ENCODE results near the gene NRN1. TPM values are rescaled to one million over a fixed set of nuclear protein-coding genes. Genes with fewer than 3 reads are reported as not detected.

NRN1 gene
- total RNA-seq, 1 experiment from 2014 or later: 0.18 TPM

DNA sequence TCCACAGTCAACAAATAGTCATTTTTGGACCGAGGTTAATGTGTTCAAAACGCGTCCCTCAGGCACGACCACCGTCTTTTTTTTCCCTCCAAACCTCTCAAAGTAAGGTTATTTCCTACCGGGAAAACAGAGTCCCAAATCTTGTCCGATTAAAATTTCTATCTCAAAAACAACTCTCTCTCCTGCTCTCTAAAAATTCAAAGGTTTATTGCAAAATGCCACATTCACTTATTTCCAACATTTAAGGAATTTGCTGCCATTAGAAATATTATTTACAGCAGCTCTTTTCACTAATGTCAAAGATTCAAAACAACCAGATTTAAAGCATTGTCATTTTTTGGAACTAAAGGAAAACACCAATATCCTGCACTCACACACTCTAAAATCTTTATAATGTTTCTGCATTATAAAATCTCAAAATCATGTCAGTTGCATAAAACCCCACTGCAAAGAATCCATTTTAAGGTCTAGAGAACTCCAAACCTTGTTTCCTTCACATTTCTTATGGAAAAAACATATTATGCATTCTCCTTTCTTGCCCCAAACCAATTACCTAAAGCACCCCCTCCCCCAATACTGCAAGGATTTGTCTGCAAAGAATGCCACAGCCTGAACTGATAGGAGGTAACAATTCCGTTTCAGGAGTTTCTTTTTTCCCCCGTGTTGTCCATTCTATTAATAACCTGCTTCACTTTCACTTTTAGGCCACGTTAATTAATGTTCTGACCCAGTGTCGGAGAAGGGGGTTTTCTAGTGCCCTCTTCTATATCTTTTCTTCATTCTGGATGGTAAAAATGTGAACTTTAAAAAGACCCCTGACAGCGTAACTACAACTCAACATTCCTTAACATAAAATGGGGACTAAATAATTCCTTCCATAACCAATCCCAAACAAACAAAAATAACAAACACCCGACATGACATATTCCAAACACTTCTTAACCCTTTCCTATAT lies 1.4 kb downstream of the NRN1 start:
- TF ChIP-seq, protein P1, sequence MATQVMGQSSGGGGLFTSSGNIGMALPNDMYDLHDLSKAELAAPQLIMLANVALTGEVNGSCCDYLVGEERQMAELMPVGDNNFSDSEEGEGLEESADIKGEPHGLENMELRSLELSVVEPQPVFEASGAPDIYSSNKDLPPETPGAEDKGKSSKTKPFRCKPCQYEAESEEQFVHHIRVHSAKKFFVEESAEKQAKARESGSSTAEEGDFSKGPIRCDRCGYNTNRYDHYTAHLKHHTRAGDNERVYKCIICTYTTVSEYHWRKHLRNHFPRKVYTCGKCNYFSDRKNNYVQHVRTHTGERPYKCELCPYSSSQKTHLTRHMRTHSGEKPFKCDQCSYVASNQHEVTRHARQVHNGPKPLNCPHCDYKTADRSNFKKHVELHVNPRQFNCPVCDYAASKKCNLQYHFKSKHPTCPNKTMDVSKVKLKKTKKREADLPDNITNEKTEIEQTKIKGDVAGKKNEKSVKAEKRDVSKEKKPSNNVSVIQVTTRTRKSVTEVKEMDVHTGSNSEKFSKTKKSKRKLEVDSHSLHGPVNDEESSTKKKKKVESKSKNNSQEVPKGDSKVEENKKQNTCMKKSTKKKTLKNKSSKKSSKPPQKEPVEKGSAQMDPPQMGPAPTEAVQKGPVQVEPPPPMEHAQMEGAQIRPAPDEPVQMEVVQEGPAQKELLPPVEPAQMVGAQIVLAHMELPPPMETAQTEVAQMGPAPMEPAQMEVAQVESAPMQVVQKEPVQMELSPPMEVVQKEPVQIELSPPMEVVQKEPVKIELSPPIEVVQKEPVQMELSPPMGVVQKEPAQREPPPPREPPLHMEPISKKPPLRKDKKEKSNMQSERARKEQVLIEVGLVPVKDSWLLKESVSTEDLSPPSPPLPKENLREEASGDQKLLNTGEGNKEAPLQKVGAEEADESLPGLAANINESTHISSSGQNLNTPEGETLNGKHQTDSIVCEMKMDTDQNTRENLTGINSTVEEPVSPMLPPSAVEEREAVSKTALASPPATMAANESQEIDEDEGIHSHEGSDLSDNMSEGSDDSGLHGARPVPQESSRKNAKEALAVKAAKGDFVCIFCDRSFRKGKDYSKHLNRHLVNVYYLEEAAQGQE (IDR thresholded peaks at IDR 0.05; ENCODE audit: insufficient read depth in 1 of 2, low read depth in 2 of 2, low read length in 1 of 2): no peak
- TF ChIP-seq SIN3A (IDR thresholded peaks at IDR 0.05; ENCODE audit: borderline replicate concordance, insufficient read depth, low read depth, low read length) (no peak), TCF7L2 (IDR thresholded peaks at IDR 0.05; ENCODE audit: low read depth, low read length) (no peak), POLR2AphosphoS5 (IDR thresholded peaks at IDR 0.05; ENCODE audit: low read depth, low read length) (no peak)
- TF ChIP-seq, protein P2, sequence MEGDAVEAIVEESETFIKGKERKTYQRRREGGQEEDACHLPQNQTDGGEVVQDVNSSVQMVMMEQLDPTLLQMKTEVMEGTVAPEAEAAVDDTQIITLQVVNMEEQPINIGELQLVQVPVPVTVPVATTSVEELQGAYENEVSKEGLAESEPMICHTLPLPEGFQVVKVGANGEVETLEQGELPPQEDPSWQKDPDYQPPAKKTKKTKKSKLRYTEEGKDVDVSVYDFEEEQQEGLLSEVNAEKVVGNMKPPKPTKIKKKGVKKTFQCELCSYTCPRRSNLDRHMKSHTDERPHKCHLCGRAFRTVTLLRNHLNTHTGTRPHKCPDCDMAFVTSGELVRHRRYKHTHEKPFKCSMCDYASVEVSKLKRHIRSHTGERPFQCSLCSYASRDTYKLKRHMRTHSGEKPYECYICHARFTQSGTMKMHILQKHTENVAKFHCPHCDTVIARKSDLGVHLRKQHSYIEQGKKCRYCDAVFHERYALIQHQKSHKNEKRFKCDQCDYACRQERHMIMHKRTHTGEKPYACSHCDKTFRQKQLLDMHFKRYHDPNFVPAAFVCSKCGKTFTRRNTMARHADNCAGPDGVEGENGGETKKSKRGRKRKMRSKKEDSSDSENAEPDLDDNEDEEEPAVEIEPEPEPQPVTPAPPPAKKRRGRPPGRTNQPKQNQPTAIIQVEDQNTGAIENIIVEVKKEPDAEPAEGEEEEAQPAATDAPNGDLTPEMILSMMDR (IDR thresholded peaks at IDR 0.05): no peak
- intact Hi-C loops (cut with micrococcal nuclease; ENCODE audit: unreplicated experiment) (no loop called here), in situ Hi-C loops (cut with HindIII; ENCODE audit: low pct_unique_long_range_greater_than_20kb, low sequenced_read_pairs) (no loop called here)

DNA sequence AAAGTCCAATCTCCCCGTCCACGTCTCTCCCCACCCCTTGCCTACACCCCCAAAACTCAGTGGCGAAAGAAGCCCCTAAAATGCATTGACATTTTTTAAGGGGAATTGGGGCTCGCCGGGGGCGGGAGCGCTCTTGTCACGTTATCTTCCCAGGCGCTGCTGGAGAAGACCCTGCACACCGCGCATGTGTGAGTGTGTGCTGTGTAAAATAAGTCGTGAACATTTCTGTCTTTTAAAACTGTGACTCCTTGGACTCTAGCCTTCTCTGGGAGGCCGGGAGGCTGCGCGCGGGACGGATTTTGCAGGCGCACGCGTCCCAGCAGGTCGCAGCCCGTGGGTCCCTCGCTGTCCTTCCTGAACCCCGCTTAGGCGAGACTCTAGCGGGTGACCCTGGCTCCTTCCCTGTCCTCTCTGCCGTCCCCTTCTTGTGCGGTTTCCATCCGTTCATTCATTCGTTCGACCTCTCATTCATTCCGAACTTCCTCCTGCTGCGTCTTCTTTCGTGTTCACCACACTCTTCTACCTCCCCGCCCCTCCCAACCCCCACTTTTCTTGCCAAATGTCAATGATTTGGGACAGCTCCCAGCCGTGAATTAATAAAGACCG lies 2.2 kb downstream of the NRN1 start:
- H3K36me3 ChIP-seq (ENCODE audit: control insufficient read depth, insufficient read depth, low read length): no peaks in the 10 kb centered on the region
- CTCF ChIA-PET: no interaction called here
- H3K27ac ChIP-seq (ENCODE audit: low read length): no peak overlapping the region
- H3K4me1 ChIP-seq (ENCODE audit: control insufficient read depth, insufficient read depth, low read length): peaks cover 12% of the 10 kb centered on the region
- peaks cover 25% of the 10 kb centered on the region for H3K27me3 ChIP-seq (ENCODE audit: control insufficient read depth, insufficient read depth, low read length)
- in situ Hi-C loops (cut with HindIII; ENCODE audit: low pct_unique_long_range_greater_than_20kb, low sequenced_read_pairs) (no loop called here), intact Hi-C loops (cut with micrococcal nuclease; ENCODE audit: unreplicated experiment) (no loop called here)
- H3K4me3 ChIP-seq (ENCODE audit: low read depth in 2 of 2, low read length in 2 of 2): peak overlapping the region in 1 of 2 experiments; percentile 23; a peak in 1 of 4 replicates
- BruUV-seq (replicated peaks): no TSS peak
- DNase-seq (ENCODE audit: low read depth, low spot score): no peak
- H3K9me3 ChIP-seq (ENCODE audit: control insufficient read depth, insufficient read depth, low read depth, low read length): no peaks in the 10 kb centered on the region
- ATAC-seq: no peak
- POLR2A ChIA-PET: no interaction called here
- TF ChIP-seq POLR2AphosphoS5 (IDR thresholded peaks at IDR 0.05; ENCODE audit: low read depth, low read length) (no peak), SIN3A (IDR thresholded peaks at IDR 0.05; ENCODE audit: borderline replicate concordance, insufficient read depth, low read depth, low read length) (no peak), TCF7L2 (IDR thresholded peaks at IDR 0.05; ENCODE audit: low read depth, low read length) (no peak)
- TF ChIP-seq, protein P2 (IDR thresholded peaks at IDR 0.05): no peak
- TF ChIP-seq, protein P1 (IDR thresholded peaks at IDR 0.05; ENCODE audit: insufficient read depth in 1 of 2, low read depth in 2 of 2, low read length in 1 of 2): no peak

More for the DNA sequence above, 1.4 kb downstream of the NRN1 start:
- CTCF ChIA-PET: no interaction called here
- no peak for ATAC-seq
- POLR2A ChIA-PET: no interaction called here
- no peak for DNase-seq (ENCODE audit: low read depth, low spot score)
- peaks cover 30% of the 10 kb centered on the region for H3K27me3 ChIP-seq (ENCODE audit: control insufficient read depth, insufficient read depth, low read length)
- peak overlapping the region in 1 of 2 experiments; percentile 30; a peak in 1 of 4 replicates for H3K4me3 ChIP-seq (ENCODE audit: low read depth in 2 of 2, low read length in 2 of 2)
- peaks cover 12% of the 10 kb centered on the region for H3K4me1 ChIP-seq (ENCODE audit: control insufficient read depth, insufficient read depth, low read length)
- no peak overlapping the region for H3K27ac ChIP-seq (ENCODE audit: low read length)
- H3K9me3 ChIP-seq (ENCODE audit: control insufficient read depth, insufficient read depth, low read depth, low read length): no peaks in the 10 kb centered on the region
- H3K36me3 ChIP-seq (ENCODE audit: control insufficient read depth, insufficient read depth, low read length): no peaks in the 10 kb centered on the region
- BruUV-seq (replicated peaks): no TSS peak
